GM21360 (cell line): ENCODE results near the gene SORCS1.

Experiments
- ATAC-seq: cut with Tn5 transposase; IDR thresholded peaks from one replicate; pipeline ENCODE4 v1.9.1; 2021; ENCODE audit warnings: mild to moderate bottlenecking, moderate library complexity; ENCODE audit not compliant: unreplicated experiment

Gene SORCS1

GRCh38 chr10:106830471-106830870 lies 334.0 kb downstream of the SORCS1 start:
- ATAC-seq = no peak

GRCh38 chr10:106830006-106830405 lies 334.5 kb downstream of the SORCS1 start:
- no peak for ATAC-seq

GRCh38 chr10:106826716-106827115 lies 337.8 kb downstream of the SORCS1 start:
- ATAC-seq = no peak

- no peak for ATAC-seq
Observed at GRCh38 chr10:106825576-106826364, 338.7 kb downstream of the SORCS1 start.

DNA sequence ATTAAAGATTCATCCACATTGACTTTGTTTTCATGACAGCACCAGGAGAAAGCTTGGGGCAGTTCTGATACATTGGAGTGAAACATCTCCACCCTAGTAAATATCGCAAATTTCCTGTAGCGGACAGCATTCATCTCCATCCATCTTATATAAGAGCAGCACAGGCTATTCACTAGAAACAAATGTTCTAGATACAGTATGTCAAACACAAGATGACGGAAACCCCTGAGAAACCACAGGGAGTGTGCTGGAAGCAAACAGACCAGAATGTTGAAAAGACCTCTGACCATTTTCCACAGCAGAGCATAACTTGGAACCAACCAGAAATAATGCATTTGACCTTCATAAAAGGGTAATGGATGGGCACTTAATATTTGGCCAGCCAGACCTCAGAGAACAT lies 343.9 kb downstream of the SORCS1 start:
- ATAC-seq = no peak

GRCh38 chr10:106819490-106819889 lies 345.0 kb downstream of the SORCS1 start:
- ATAC-seq = no peak

- no peak for ATAC-seq
Observed at GRCh38 chr10:106816318-106817085, 348.0 kb downstream of the SORCS1 start.

DNA sequence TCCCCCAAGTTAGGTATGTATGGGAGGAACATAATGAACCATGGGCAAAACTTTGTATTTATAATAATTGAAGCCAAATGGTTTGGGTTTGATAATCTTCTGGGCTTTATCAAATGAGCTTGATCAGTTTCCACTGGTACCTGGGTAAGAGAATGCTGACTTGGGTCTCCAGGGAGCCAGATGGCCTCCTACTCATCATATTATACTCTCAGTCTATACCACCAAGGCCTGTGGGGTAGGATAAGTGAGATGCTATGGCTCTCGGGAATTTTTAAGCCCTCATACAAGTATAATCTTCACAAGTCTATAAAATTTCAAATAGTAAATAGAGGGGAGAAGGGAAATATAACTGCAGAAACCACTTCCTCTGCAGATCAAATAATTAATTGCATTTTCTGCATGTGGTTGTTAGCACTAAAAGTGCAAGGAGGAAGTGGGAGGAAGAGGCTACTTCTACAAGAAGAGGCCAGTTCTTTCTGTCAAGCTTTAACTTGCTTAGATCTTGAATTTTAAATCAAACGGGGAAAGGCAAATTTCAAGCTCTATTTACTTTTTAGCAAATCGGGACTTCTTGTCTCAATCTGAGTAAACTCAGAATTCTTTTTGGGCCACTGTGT lies 349.0 kb downstream of the SORCS1 start:
- no peak for ATAC-seq

DNA sequence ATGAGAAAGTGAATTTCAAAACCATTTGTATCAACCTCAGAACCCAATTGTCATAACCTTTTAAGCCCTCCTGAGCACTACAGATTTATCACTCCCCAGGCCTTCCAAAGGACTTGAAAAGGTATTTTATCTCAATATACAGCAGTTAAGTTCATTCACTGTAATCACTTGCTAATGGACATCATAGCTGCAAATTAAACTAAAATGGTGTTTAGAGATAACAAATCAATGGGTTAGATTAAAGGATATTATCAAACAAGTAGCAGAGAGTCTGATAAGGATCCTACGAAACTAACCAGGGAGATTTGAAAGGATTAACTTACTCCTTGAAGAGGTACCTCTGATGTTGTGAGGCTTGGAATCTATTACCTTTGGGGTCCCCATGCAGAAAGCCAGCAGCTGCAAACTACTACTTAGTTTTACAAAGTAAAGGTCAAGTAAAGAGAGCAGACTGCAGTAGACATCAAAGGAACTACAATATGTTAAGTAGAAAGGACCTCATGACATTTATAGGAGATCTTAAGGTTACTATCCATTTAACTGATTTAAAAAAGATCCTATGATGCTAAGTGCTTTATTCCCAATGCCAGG lies 359.4 kb downstream of the SORCS1 start:
- no peak for ATAC-seq

- ATAC-seq = no peak
Observed at GRCh38 chr10:106802949-106803348, 361.6 kb downstream of the SORCS1 start.

DNA sequence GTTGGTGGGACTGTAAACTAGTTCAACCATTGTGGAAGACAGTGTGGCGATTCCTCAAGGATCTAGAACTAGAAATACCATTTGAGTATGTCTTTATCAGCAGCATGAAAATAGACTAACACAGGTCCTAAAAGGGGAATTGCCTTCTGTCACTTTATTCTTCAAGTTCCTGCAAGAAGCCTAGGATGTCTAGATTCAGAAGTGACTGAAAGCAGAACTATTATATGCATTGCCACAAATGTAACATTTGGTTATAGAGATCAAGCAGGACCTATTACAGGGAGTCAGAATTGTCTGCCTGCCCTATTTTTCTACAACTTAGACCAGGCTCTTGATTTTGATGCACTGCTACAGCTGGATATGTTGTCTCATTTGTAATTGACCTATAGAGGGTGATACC lies 364.7 kb downstream of the SORCS1 start:
- no peak for ATAC-seq

DNA sequence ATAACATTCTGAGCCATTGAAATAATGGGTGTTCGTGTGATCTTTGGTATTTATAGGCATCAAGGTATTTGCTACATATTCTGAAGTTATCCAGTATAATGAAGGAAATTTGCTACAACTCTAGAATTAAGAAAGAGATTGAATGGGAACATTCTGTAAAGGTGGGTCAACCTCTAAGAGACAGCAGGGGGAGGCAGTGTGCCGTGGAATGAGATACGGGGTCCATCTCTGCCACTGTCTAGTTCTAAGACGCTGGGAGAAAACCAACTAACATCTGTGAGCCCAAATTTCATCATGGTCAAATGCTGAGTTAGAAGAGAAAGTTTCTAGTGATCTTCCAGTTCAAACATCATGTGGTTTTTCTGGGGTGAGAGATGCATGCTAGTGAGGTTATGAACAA lies 368.9 kb downstream of the SORCS1 start:
- no peak for ATAC-seq

- no peak for ATAC-seq
Observed at GRCh38 chr10:106793617-106794016, 370.9 kb downstream of the SORCS1 start.

GRCh38 chr10:106789623-106790022 lies 374.9 kb downstream of the SORCS1 start:
- no peak for ATAC-seq

DNA sequence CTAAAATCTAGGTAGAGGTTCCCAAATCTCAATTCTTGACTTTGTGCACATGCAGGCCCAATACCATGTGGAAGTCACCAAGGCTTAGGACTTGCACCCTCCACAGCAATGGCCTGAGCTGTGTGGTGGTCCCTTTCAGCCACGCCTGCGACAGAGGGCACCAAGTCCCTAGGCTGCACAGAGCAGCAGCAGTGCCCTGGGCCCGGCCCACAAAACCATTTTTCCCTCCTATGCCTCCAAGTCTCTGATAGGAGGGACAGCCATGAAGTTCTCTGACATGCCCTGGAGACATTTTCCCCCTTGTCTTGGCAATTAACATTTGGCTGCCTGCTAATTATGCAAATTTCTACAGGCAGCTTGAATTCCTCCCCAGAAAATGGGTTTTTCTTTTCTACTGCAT lies 375.5 kb downstream of the SORCS1 start:
- ATAC-seq = no peak

- no peak for ATAC-seq
Observed at GRCh38 chr10:106785528-106785927, 379.0 kb downstream of the SORCS1 start.

- ATAC-seq = no peak
Observed at GRCh38 chr10:106780632-106781031, 383.9 kb downstream of the SORCS1 start.

DNA sequence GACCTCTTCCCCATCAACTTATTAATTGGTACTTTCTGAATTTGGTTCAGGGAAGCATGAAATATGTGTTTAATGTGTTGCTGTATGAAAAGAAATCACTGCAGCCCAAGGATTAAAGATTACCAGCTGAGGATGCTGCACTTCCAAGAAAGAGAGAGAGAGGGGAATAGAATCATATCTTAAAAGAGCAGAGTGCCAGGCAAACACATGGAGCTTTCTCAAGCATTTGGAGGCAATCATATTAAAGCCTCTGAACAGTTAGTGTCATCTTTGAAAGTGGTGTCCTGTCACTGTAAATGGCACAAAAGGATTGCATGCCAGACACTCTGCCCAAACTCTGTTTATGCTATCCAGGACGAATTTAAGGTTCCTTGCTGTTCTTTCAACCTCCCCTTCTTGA lies 386.7 kb downstream of the SORCS1 start:
- no peak for ATAC-seq

DNA sequence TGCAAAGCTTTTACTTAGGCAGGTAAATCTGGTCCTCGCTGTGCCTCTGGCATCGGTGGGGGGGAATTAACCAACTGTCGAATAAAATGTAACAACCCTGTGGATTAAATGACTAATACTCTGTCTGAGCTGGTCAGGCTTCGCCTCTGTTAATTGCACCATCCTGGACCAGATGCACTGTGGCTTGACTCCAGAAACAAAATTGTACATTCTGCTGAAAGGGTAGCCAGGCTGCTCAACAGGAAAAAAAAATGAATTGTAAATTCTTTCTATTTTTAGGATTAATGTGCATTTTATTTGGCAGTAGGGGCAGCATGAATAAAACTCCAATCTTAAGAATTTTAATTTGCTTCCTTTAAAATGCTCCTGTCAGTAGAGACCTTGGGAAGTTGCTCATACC lies 389.4 kb downstream of the SORCS1 start:
- no peak for ATAC-seq

DNA sequence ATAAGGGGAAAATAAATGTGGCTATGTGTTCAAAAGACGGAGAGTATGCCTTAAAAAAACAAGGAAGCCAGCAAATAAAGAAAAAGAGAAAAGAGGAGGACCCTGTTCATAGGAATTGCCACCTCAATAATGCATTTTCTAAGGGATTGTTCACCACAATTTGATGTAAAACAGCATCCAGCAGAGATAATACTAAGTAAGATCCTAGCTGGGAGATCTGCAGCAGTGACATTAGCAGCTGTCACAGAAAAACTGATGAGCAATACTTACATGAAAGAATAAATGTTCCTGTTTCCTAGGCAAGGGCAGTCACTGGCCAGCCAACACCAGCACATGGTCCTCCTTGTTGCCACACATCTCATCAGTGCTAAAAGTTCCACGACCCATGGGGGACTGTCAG lies 391.5 kb downstream of the SORCS1 start:
- no peak for ATAC-seq

GRCh38 chr10:106771154-106771553 lies 393.4 kb downstream of the SORCS1 start:
- no peak for ATAC-seq

GRCh38 chr10:106768204-106768603 lies 396.3 kb downstream of the SORCS1 start:
- ATAC-seq = no peak
